ENCODE results near the gene LRTM2.

The LRTM2 gene

GRCh38 chr12:1880153-1880845, 59.9 kb downstream of the LRTM2 start:
- DNase-seq (ENCODE audit: low read depth in 2 of 2) = no peak
- no peak for TF ChIP-seq CTCF (IDR thresholded peaks at IDR 0.05; ENCODE audit: low read depth, low read length)
- no peak overlapping the region for H3K4me3 ChIP-seq (replicated peaks in 1 of 2; ENCODE audit: low read depth in 2 of 2, low read length in 2 of 2)

- H3K4me3 ChIP-seq (replicated peaks in 1 of 2; ENCODE audit: low read depth in 2 of 2, low read length in 2 of 2) = no peak overlapping the region
- no peak for TF ChIP-seq CTCF (IDR thresholded peaks at IDR 0.05; ENCODE audit: low read depth, low read length)
- DNase-seq (ENCODE audit: low read depth in 2 of 2) = no peak
These were observed 60.5 kb downstream of the LRTM2 start for GRCh38 chr12:1880876-1881275.

GRCh38 chr12:1881301-1881700, 60.9 kb downstream of the LRTM2 start:
- DNase-seq (ENCODE audit: low read depth in 2 of 2) = no peak
- H3K4me3 ChIP-seq (replicated peaks in 1 of 2; ENCODE audit: low read depth in 2 of 2, low read length in 2 of 2) = no peak overlapping the region
- no peak for TF ChIP-seq CTCF (IDR thresholded peaks at IDR 0.05; ENCODE audit: low read depth, low read length)

GRCh38 chr12:1881936-1882335, 61.6 kb downstream of the LRTM2 start:
- H3K4me3 ChIP-seq (replicated peaks in 1 of 2; ENCODE audit: low read depth in 2 of 2, low read length in 2 of 2) = no peak overlapping the region
- no peak for DNase-seq (ENCODE audit: low read depth in 2 of 2)
- no peak for TF ChIP-seq CTCF (IDR thresholded peaks at IDR 0.05; ENCODE audit: low read depth, low read length)

GRCh38 chr12:1882405-1882804, 62.0 kb downstream of the LRTM2 start:
- TF ChIP-seq CTCF (IDR thresholded peaks at IDR 0.05; ENCODE audit: low read depth, low read length) = no peak
- no peak overlapping the region for H3K4me3 ChIP-seq (replicated peaks in 1 of 2; ENCODE audit: low read depth in 2 of 2, low read length in 2 of 2)
- DNase-seq (ENCODE audit: low read depth in 2 of 2) = no peak

- no peak for DNase-seq (ENCODE audit: low read depth in 2 of 2)
- TF ChIP-seq CTCF (IDR thresholded peaks at IDR 0.05; ENCODE audit: low read depth, low read length) = no peak
- no peak overlapping the region for H3K4me3 ChIP-seq (replicated peaks in 1 of 2; ENCODE audit: low read depth in 2 of 2, low read length in 2 of 2)
These were observed 62.6 kb downstream of the LRTM2 start for GRCh38 chr12:1882850-1883470.

Measured in cardiac fibroblast (primary cell).